ENCODE measurements around the gene HELZ. TPM values are rescaled to one million over a fixed set of nuclear protein-coding genes. Genes with fewer than 3 reads are reported as not detected.
A peak's percentile ranks its signal among the peaks of the same experiment; 100 is the strongest.

HELZ gene
- total and polyA plus RNA-seq, 2 donors from 2014 or later: 2.8 to 58.8 TPM

DNA sequence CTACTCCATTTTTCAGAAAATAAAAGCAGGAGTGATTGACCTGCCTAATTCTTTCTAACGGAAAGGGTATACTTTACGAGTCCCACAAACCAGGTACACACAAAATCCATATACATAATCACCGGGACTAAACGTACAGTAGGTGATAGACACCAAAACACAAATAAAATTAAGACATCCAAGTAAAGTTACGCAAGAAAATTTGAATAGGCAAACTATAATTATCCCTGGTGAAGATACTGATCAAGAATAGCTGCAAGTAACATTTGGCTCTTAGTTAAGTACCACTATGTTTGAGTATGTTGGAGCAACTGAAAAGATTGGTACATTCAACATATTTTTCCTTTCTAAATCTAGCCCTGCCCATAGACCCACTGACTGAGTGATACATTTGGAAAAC is 1.7 kb downstream of the HELZ start:
- H3K4me1 ChIP-seq (ENCODE audit: control insufficient read depth in 2 of 3, insufficient read depth in 2 of 3, low read depth in 1 of 3, low read length in 3 of 3): peaks cover 3 to 30% (median 9%) of the 10 kb centered on the region in 3 donors
- intact Hi-C loops (cut with DNase I): no loop called here
- H3K27me3 ChIP-seq (ENCODE audit: control insufficient read depth, insufficient read depth, low read length): no peaks in the 10 kb centered on the region
- DNase-seq (no peak), FAIRE-seq (no peak)
- TF ChIP-seq, protein P1, sequence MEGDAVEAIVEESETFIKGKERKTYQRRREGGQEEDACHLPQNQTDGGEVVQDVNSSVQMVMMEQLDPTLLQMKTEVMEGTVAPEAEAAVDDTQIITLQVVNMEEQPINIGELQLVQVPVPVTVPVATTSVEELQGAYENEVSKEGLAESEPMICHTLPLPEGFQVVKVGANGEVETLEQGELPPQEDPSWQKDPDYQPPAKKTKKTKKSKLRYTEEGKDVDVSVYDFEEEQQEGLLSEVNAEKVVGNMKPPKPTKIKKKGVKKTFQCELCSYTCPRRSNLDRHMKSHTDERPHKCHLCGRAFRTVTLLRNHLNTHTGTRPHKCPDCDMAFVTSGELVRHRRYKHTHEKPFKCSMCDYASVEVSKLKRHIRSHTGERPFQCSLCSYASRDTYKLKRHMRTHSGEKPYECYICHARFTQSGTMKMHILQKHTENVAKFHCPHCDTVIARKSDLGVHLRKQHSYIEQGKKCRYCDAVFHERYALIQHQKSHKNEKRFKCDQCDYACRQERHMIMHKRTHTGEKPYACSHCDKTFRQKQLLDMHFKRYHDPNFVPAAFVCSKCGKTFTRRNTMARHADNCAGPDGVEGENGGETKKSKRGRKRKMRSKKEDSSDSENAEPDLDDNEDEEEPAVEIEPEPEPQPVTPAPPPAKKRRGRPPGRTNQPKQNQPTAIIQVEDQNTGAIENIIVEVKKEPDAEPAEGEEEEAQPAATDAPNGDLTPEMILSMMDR (IDR thresholded peaks at IDR 0.05; ENCODE audit: borderline replicate concordance, extremely low read depth, insufficient read depth): no peak
- peak overlapping the region in 1 of 3 donors; percentile 25 for H3K9ac ChIP-seq (ENCODE audit: low read length in 3 of 3)
- peak overlapping the region; percentile 21 to 82 (median 79) for H3K4me3 ChIP-seq (ENCODE audit: low read length in 3 of 3)
- no peak overlapping the region for H3K27ac ChIP-seq (ENCODE audit: low read depth in 2 of 2, low read length in 2 of 2)
- no peaks in the 10 kb centered on the region for H3K9me3 ChIP-seq (ENCODE audit: control insufficient read depth in 2 of 3, insufficient read depth in 1 of 3, low read length in 3 of 3)
- peaks cover 3 to 6% (median 3%) of the 10 kb centered on the region in 3 donors for H3K36me3 ChIP-seq (ENCODE audit: control insufficient read depth in 2 of 3, insufficient read depth in 3 of 3, low read length in 3 of 3)

DNA sequence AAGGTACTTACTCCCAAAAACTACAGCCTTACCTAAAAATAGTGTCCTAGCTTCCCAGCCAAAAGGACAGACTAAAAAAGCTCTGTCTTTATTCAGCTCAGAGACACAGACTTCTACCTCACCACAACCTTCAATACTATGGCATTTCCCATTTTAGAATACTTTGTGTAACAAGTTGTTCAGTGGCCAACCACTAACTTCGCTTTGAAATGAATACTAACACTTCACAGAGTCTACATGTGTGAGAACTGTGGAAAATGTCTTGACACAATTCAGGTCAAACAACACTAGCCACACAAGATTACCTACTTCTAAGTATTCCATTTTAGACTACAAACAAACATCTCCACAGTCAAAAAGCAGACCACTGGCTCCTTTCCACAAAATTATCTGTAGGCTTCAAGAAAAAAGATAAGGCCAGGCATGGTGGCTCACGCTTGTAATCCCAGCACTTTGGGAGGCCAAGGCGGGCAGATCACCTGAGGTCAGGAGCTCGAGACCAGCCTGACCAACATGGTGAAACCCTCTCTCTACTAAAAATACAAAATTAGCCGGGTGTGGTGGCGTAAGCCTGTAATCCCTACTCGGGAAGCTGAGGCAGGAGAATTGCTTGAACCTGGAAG is 3.2 kb downstream of the HELZ start:
- peaks cover 3 to 6% (median 4%) of the 10 kb centered on the region in 3 donors for H3K36me3 ChIP-seq (ENCODE audit: control insufficient read depth in 2 of 3, insufficient read depth in 3 of 3, low read length in 3 of 3)
- H3K4me1 ChIP-seq (ENCODE audit: control insufficient read depth in 2 of 3, insufficient read depth in 2 of 3, low read depth in 1 of 3, low read length in 3 of 3): peaks cover 3 to 30% (median 9%) of the 10 kb centered on the region in 3 donors
- H3K27ac ChIP-seq (ENCODE audit: low read depth in 2 of 2, low read length in 2 of 2): no peak overlapping the region
- no peak overlapping the region for H3K9ac ChIP-seq (ENCODE audit: low read length in 3 of 3)
- H3K9me3 ChIP-seq (ENCODE audit: control insufficient read depth in 2 of 3, insufficient read depth in 1 of 3, low read length in 3 of 3): no peaks in the 10 kb centered on the region
- H3K4me3 ChIP-seq (ENCODE audit: low read length in 3 of 3): no peak overlapping the region
- DNase-seq (no peak), FAIRE-seq (no peak)
- TF ChIP-seq, protein P1 (IDR thresholded peaks at IDR 0.05; ENCODE audit: borderline replicate concordance, extremely low read depth, insufficient read depth): no peak
- H3K27me3 ChIP-seq (ENCODE audit: control insufficient read depth, insufficient read depth, low read length): no peaks in the 10 kb centered on the region
- intact Hi-C loops (cut with DNase I): no loop called here

DNA sequence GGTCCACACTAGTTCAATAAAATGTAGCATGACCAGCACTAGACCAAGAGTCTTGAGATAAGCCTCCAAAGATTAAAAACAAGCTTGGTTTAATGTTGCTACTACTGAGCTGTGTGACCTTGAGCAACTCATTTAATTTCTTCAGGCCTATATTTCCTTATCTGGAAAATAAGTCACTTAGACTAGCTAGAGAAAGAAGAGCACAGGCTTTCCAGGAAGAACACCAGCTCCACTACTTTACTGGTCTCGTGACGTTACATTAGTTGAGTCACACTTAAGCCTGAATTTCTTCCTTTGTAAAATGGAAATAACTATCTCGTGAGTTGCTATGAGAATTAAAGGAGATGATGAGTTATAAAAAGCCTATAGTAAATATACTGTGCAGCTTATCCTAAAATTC is 5.4 kb downstream of the HELZ start:
- intact Hi-C loops (cut with DNase I): no loop called here
- H3K27me3 ChIP-seq (ENCODE audit: control insufficient read depth, insufficient read depth, low read length): no peaks in the 10 kb centered on the region
- H3K27ac ChIP-seq (ENCODE audit: low read depth in 2 of 2, low read length in 2 of 2): peak overlapping the region in 1 of 2 donors; percentile 13
- H3K9ac ChIP-seq (ENCODE audit: low read length in 3 of 3): no peak overlapping the region
- H3K4me3 ChIP-seq (ENCODE audit: low read length in 3 of 3): no peak overlapping the region
- H3K36me3 ChIP-seq (ENCODE audit: control insufficient read depth in 2 of 3, insufficient read depth in 3 of 3, low read length in 3 of 3): peaks cover 6 to 13% (median 6%) of the 10 kb centered on the region in 3 donors
- DNase-seq: no peak
- TF ChIP-seq, protein P1 (IDR thresholded peaks at IDR 0.05; ENCODE audit: borderline replicate concordance, extremely low read depth, insufficient read depth): no peak
- H3K4me1 ChIP-seq (ENCODE audit: control insufficient read depth in 2 of 3, insufficient read depth in 2 of 3, low read depth in 1 of 3, low read length in 3 of 3): peaks cover 3 to 30% (median 7%) of the 10 kb centered on the region in 3 donors
- no peak for FAIRE-seq
- H3K9me3 ChIP-seq (ENCODE audit: control insufficient read depth in 2 of 3, insufficient read depth in 1 of 3, low read length in 3 of 3): no peaks in the 10 kb centered on the region

All from kidney (tissue), 14 donors.